H1 (cell line): ENCODE measurements around the gene GCC1. TPM values are rescaled to one million over a fixed set of nuclear protein-coding genes. Genes with fewer than 3 reads are reported as not detected.

Experiments
- EZH2 ChIP-seq: fragments of 200-600 bp; sonication (generic); IDR thresholded peaks from 2 replicates; pipeline ENCODE4 v1.7.1; 2012; ENCODE audit warnings: low read depth, mild to moderate bottlenecking, moderate library complexity, low read length, inconsistent platforms; ENCODE audit not compliant: severe bottlenecking
- PHF8 ChIP-seq: fragments of 200-600 bp; sonication (generic); conservative IDR thresholded peaks from 2 replicates; pipeline ENCODE4 v1.7.1; 2012; ENCODE audit warnings: low read depth, mild to moderate bottlenecking, inconsistent platforms, low read length, moderate library complexity
- POU5F1 ChIP-seq: IDR thresholded peaks from 2 replicates; pipeline ENCODE4 v1.6.1; 2011; ENCODE audit warnings: low read depth, mild to moderate bottlenecking, low read length, moderate library complexity
- RNF2 ChIP-seq: fragments of 200-900, 300-1000 bp; sonication (generic); IDR thresholded peaks from 2 replicates; pipeline ENCODE4 v1.7.1; 2016; ENCODE audit warnings: borderline replicate concordance, low read depth, mild to moderate bottlenecking, antibody characterized with exemption, low read length; ENCODE audit not compliant: poor library complexity, severe bottlenecking; ENCODE audit errors: missing control alignments
- polyA plus RNA-seq, 7 experiments: library from polyadenylated mRNA; depleted of rRNA in 3 of 7; stranded (reverse) in 5 of 7; unstranded in 2 of 7; fragments of >200 nt in 5 of 7; fragments of 200-250 nt in 2 of 7; gene quantifications; 1 replicate in 5 of 7; 2 replicates in 1 of 7; 4 replicates in 1 of 7; pipeline versions ENCODE4 v1.2.1 to v1.2.3, GENCODE V29; 2011 to 2013; ENCODE audit warnings: missing spikeins in 2 of 7, mixed read lengths in 2 of 7
- total RNA-seq: library from RNA; stranded (reverse); fragmentation: NEBNext Ultra II Directional; extraction: Animal tissue kit (Norgen Biotek cat#: 25700); gene quantifications from 2 replicates; pipeline ENCODE4 v1.2.1, GENCODE V29; 2021
- TF ChIP-seq, protein P1 (sequence below), 3 experiments: IDR thresholded peaks; 1 replicate in 2 of 3; 2 replicates in 1 of 3; pipeline versions ENCODE4 v1.5.1 to v1.6.1; 2011; ENCODE audit warnings: low read length in 3 of 3, mild to moderate bottlenecking in 3 of 3, inconsistent platforms in 2 of 3, low read depth in 1 of 3, moderate library complexity in 1 of 3; ENCODE audit not compliant: insufficient read depth in 1 of 3; ENCODE audit errors: control extremely low read depth in 1 of 3

Gene GCC1
- total and polyA plus RNA-seq, 2 of the 8 experiments (the other 6 are each of a cell fraction or from before 2014, with no cell fraction given) = 3.3 to 15.0 TPM

DNA sequence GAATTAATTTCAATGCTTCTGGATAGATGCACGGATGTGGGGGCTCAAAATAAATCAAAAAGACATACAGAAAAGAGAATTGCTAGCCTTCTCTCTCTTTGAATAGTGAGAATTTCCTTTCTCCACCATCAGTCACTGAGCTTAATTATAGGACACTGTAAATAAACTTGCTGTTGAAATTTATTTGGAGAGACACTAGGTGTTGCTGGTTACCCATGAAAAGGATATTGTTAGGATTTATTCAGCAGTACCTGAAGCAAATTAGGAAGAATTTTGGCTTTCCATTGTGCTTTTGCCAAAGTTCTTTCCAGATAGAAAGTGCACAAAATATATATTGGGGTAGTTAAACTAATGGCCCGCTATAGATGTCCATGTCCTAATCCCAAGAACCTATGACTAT, 27.6 kb downstream of the GCC1 start (continued):
- TF ChIP-seq, protein P1, sequence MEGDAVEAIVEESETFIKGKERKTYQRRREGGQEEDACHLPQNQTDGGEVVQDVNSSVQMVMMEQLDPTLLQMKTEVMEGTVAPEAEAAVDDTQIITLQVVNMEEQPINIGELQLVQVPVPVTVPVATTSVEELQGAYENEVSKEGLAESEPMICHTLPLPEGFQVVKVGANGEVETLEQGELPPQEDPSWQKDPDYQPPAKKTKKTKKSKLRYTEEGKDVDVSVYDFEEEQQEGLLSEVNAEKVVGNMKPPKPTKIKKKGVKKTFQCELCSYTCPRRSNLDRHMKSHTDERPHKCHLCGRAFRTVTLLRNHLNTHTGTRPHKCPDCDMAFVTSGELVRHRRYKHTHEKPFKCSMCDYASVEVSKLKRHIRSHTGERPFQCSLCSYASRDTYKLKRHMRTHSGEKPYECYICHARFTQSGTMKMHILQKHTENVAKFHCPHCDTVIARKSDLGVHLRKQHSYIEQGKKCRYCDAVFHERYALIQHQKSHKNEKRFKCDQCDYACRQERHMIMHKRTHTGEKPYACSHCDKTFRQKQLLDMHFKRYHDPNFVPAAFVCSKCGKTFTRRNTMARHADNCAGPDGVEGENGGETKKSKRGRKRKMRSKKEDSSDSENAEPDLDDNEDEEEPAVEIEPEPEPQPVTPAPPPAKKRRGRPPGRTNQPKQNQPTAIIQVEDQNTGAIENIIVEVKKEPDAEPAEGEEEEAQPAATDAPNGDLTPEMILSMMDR (IDR thresholded peaks at IDR 0.05; ENCODE audit: control extremely low read depth in 1 of 3, insufficient read depth in 1 of 3, low read depth in 1 of 3, low read length in 3 of 3) = no peak
- TF ChIP-seq EZH2 (no peak), POU5F1 (no peak), PHF8 (no peak), RNF2 (no peak)
